Amygdala (tissue), 56 donors: ENCODE measurements around the gene RGL2.
"Not testable (repeated sequence)": the region's sequence is repeated elsewhere in the genome, so short reads cannot be mapped to it uniquely, and the experiment has no call there.

Source experiments
- DNase-seq, 56 donors: peaks; one replicate each; lab custom pipeline; 2025; lab: John Stamatoyannopoulos, UW

Gene RGL2

GRCh38 chr6:33276864-33277662 is 21.7 kb downstream of the RGL2 start, which contains the start of gene B3GALT4:
Gene B3GALT4 (plus strand): TSS chr6:33277123. CDS start chr6:33277420, 297 bp downstream.
- DNase-seq, result peak in 40 of 56 donors; percentile 12 to 75 (median 50)

GRCh38 chr6:33276581-33276863 is 22.2 kb downstream of the RGL2 start:
- no peak for DNase-seq

GRCh38 chr6:33275795-33276580 is 22.8 kb downstream of the RGL2 start:
- not testable (repeated sequence) for DNase-seq

- no peak for DNase-seq
These were observed 24.5 kb downstream of the RGL2 start for GRCh38 chr6:33273924-33274902.

- no peak for DNase-seq
These were observed 25.4 kb downstream of the RGL2 start for GRCh38 chr6:33273129-33273923.

GRCh38 chr6:33272275-33273128 is 26.2 kb downstream of the RGL2 start:
- DNase-seq, result no peak

GRCh38 chr6:33271468-33272274 is 27.1 kb downstream of the RGL2 start, which contains the start of the genes RPS18 and VPS52:
Gene RPS18 (plus strand): TSS chr6:33272075. CDS start chr6:33272120, 45 bp downstream.
Gene VPS52 (minus strand): TSS chr6:33271876. CDS start chr6:33271675, 201 bp downstream.
- DNase-seq, result peak; percentile 60 to 99 (median 92)

- peak in 1 of 56 donors; percentile 52 for DNase-seq
These were observed 27.6 kb downstream of the RGL2 start for GRCh38 chr6:33271117-33271467.

GRCh38 chr6:33264015-33264414 is 34.7 kb downstream of the RGL2 start:
- no peak for DNase-seq

- not testable (repeated sequence) for DNase-seq
These were observed 36.3 kb downstream of the RGL2 start for GRCh38 chr6:33262490-33262889.

- DNase-seq, result no peak
These were observed 39.7 kb downstream of the RGL2 start for GRCh38 chr6:33259032-33259431.

GRCh38 chr6:33254591-33254990 is 44.2 kb downstream of the RGL2 start:
- DNase-seq, result no peak

- no peak for DNase-seq
These were observed 46.0 kb downstream of the RGL2 start for GRCh38 chr6:33252759-33253158.

GRCh38 chr6:33251395-33252012 is 47.2 kb downstream of the RGL2 start:
- no peak for DNase-seq

- no peak for DNase-seq
These were observed 48.0 kb downstream of the RGL2 start for GRCh38 chr6:33250731-33251130.

- DNase-seq, result peak in 3 of 56 donors; percentile 0 to 23 (median 2)
These were observed 48.8 kb downstream of the RGL2 start for GRCh38 chr6:33249732-33250630.
